GM12873 (cell line): Measurements from ENCODE around the gene LYRM1.

ENCODE experiments used
- CTCF ChIP-seq: IDR thresholded peaks from 2 replicates; pipeline ENCODE4 v1.5.1; 2012; ENCODE audit warnings: low read depth, mild to moderate bottlenecking, moderate library complexity, low read length, control low read depth; ENCODE audit not compliant: insufficient read depth; ENCODE audit errors: missing control alignments

LYRM1 gene

DNA sequence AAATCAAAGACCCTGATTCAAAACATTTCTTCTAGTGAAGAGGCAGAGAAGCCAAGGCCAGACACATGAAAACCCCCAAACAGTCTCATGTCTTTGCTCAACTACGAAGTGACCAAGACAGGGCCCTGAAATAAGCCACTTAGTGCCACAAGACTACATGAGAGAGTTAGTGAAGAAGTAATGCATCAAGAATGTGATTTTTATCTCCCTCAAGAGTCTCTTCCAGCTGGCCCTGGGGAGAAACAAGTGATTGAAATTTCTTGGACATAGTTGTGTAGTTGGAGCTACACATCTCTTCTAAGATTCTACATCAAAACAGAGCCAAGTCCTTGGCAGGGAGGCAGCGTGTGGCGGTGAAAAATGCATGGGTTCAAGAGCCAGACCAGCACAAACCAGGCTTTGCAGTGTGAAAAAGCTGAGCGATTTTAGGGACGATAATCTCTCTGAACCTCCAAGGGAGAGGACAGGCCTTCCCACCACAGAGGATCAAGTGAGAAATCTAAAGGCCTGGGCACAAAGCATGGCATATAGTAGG, 30.6 kb downstream of the LYRM1 start:
- TF ChIP-seq CTCF, result no peak

DNA sequence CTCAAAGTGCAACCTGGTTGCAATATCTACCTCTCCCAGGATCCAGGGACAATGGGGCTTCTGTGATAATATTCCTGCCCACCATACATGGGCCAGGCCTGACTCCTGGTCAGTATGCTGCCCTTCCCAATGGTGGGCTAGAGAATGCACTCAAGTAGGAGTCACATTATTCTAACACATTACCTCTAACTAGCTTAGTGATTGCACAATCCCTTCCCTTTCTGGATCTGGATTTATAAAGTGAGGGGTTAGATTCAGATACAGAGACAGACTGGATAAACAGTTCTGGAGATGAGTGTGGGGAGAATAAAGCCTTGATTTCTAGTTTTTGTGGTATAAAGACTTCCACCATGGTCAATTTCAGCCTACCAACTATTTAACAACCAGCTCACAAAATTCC, 33.0 kb downstream of the LYRM1 start:
- TF ChIP-seq CTCF, result no peak

DNA sequence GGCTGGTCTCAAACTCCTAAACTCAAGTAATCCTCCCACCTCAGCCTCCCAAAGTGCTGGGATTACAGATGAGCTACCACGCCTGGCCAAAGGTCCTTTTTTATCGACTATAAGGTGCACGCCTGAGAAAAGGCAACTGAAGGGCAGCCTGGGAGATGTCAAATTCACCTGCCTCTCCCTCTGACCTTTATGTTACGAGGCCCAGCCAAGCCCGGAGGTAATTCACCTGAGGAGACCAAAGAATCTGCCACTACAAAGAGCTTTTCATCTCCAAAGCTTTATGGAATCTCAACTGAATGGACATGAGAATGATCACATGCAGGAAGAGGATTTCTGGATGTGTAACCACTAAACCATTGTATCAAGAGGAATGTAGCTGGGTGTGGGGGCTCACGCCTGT, 37.2 kb downstream of the LYRM1 start:
- no peak for TF ChIP-seq CTCF

GRCh38 chr16:20938426-20938825, 37.9 kb downstream of the LYRM1 start:
- TF ChIP-seq CTCF, result no peak

DNA sequence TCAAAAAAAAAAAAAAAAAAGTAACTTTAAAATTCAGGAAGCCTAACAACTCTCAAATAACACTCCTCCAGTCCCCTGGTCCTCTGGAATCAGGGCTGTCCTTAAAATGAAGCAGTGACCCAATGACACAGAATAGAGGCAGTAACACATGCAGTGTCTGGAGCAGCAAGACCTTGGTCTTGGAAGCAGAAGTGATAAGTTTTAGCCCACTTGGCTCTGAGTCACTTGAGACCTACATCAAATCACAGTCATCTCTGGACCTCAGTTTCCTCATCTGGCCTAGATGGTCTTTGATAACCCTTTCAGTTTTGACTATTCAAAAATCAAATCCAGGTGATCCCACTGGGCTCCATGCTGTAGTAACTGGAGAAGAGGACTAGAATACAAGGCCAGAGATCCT, 39.0 kb downstream of the LYRM1 start:
- TF ChIP-seq CTCF, result no peak

DNA sequence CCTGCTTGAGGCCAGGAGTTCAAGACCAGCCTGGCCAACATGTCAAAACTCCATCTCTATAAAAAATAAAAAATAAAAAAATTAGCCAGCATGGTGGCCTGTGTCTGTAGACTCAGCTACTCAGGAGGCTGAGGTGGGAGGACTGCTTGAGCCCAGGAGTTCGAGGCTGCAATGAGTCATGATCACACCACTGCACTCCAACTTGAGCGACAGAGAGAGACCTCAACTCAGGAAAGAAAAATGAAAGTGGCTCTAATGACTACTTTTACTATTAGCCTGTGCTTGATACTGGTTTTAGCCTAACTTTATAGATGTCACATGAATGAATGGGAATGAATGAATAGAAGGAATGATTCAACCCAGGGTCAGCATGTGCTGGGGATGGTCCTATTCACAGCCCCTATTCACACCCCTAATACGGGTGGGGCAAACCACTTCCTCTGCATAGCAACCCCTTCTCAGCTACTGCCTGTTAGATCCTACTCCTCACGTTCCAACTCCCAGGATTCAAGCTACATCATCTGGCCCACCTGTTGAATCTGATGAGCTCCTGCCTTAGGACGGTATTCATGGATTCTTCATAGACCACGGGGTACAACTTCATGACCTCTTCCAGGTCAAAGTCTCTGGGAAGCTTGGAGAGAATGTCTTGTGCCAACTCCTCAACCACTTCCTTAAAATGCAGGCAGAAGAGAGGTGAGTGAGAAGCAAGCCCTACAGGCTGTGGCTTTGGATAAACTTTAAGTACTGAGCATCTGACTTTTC, 40.5 kb downstream of the LYRM1 start:
- TF ChIP-seq CTCF, result no peak

GRCh38 chr16:20941636-20941926, 41.0 kb downstream of the LYRM1 start:
- no peak for TF ChIP-seq CTCF
